ENCODE measurements around the gene NNMT. TPM values are rescaled to one million over a fixed set of nuclear protein-coding genes. Genes with fewer than 3 reads are reported as not detected.

Gene NNMT
- total RNA-seq = 384 and 446 TPM in 2 replicates

GRCh38 chr11:114295676-114296604 is at the start of gene NNMT:
TSS of gene NNMT (plus strand) at chr11:114296399. CDS start at chr11:114296557, 158 bp downstream.

Other genes starting within 250 kb of the NNMT start
- under 0.01 TPM in 1 of 2 replicates, not detected in the other for gene ZBTB16, start 236.7 kb upstream of the NNMT start, total RNA-seq
- 2.6 and 3.1 TPM in 2 replicates for gene C11orf71, start 104.1 kb downstream of the NNMT start, total RNA-seq
- gene RBM7, start 104.3 kb downstream of the NNMT start, total RNA-seq = 55.0 and 68.6 TPM in 2 replicates
- 155 and 209 TPM in 2 replicates for gene REXO2, start 143.1 kb downstream of the NNMT start, total RNA-seq

Data from smooth muscle cell of the pulmonary artery (primary cell).